Mucosa of rectum (tissue), 2 donors: ENCODE data around the gene SKI.

ENCODE experiments used
- H3K27ac ChIP-seq, 2 donors: one replicate each; pipeline ENCODE4 v1.7.0; 2013; ENCODE audit warnings: inconsistent platforms in 2 of 2, low read depth in 2 of 2, low read length in 2 of 2
- H3K27me3 ChIP-seq, 2 donors: one replicate each; pipeline ENCODE4 v1.7.0; 2013; ENCODE audit warnings: low read length in 2 of 2; ENCODE audit not compliant: control insufficient read depth in 2 of 2, insufficient read depth in 2 of 2
- H3K36me3 ChIP-seq, 2 donors: one replicate each; pipeline ENCODE4 v1.7.0; 2013; ENCODE audit warnings: low read length in 2 of 2; ENCODE audit not compliant: control insufficient read depth in 2 of 2, insufficient read depth in 2 of 2
- H3K4me1 ChIP-seq, 2 donors: one replicate each; pipeline ENCODE4 v1.7.0; 2013; ENCODE audit warnings: low read length in 2 of 2, mild to moderate bottlenecking in 1 of 2; ENCODE audit not compliant: control insufficient read depth in 2 of 2, insufficient read depth in 2 of 2
- H3K4me3 ChIP-seq, 2 donors: one replicate each; pipeline ENCODE4 v1.7.0; 2013; ENCODE audit warnings: low read length in 2 of 2
- H3K9ac ChIP-seq, 2 donors: one replicate each; pipeline ENCODE4 v1.7.0; 2013; ENCODE audit warnings: low read length in 2 of 2, low read depth in 1 of 2, mild to moderate bottlenecking in 1 of 2
- H3K9me3 ChIP-seq, 2 donors: one replicate each; pipeline ENCODE4 v1.7.0; 2013; ENCODE audit warnings: low read length in 2 of 2; ENCODE audit not compliant: control insufficient read depth in 2 of 2
- donor health status: healthy.
- donor health status: Normal muscosa, but diverticular disease.

The SKI gene

GRCh38 chr1:2300851-2301606, 72.9 kb downstream of the SKI start:
- peaks cover 20 to 25% of the 10 kb centered on the region in 2 donors for H3K36me3 ChIP-seq
- peak overlapping the region; percentile 60 to 62 for H3K9ac ChIP-seq
- H3K27ac ChIP-seq, result peak overlapping the region; percentile 79 to 90
- peak overlapping the region in 1 of 2 donors; percentile 55 for H3K4me3 ChIP-seq
- H3K9me3 ChIP-seq, result no peaks in the 10 kb centered on the region
- H3K27me3 ChIP-seq, result no peaks in the 10 kb centered on the region
- peaks cover 16 to 22% of the 10 kb centered on the region in 2 donors for H3K4me1 ChIP-seq

GRCh38 chr1:2301607-2302291, 73.6 kb downstream of the SKI start:
- H3K4me1 ChIP-seq, result peaks cover 16 to 22% of the 10 kb centered on the region in 2 donors
- no peak overlapping the region for H3K4me3 ChIP-seq

GRCh38 chr1:2302292-2302925, 74.3 kb downstream of the SKI start:
- Histone ChIP-seq H3K4me1 (peaks cover 16 to 22% of the 10 kb centered on the region in 2 donors), H3K27ac (peak overlapping the region in 1 of 2 donors; percentile 90), H3K9ac (no peak overlapping the region), H3K4me3 (no peak overlapping the region), H3K9me3 (no peaks in the 10 kb centered on the region), H3K27me3 (no peaks in the 10 kb centered on the region), H3K36me3 (peaks cover 23 to 33% of the 10 kb centered on the region in 2 donors)

More at GRCh38 chr1:2301607-2302291, 73.6 kb downstream of the SKI start:
- no peak overlapping the region for H3K9ac ChIP-seq
- H3K9me3 ChIP-seq, result no peaks in the 10 kb centered on the region
- peak overlapping the region; percentile 79 to 90 for H3K27ac ChIP-seq
- peaks cover 20 to 27% of the 10 kb centered on the region in 2 donors for H3K36me3 ChIP-seq
- no peaks in the 10 kb centered on the region for H3K27me3 ChIP-seq

- no peaks in the 10 kb centered on the region for H3K27me3 ChIP-seq
- peaks cover 30 to 41% of the 10 kb centered on the region in 2 donors for H3K36me3 ChIP-seq
- H3K27ac ChIP-seq, result no peak overlapping the region
- H3K9me3 ChIP-seq, result no peaks in the 10 kb centered on the region
- H3K9ac ChIP-seq, result no peak overlapping the region
- no peak overlapping the region for H3K4me3 ChIP-seq
- H3K4me1 ChIP-seq, result peaks cover 16 to 22% of the 10 kb centered on the region in 2 donors
Observed at GRCh38 chr1:2303016-2303775, 75.1 kb downstream of the SKI start.

- H3K4me3 ChIP-seq, result no peak overlapping the region
- H3K4me1 ChIP-seq, result peaks cover 16 to 19% of the 10 kb centered on the region in 2 donors
Observed at GRCh38 chr1:2303781-2304180, 75.7 kb downstream of the SKI start.

GRCh38 chr1:2304282-2304681, 76.2 kb downstream of the SKI start:
- Histone ChIP-seq H3K27ac (no peak overlapping the region), H3K4me1 (peaks cover 15% of the 10 kb centered on the region in 2 donors), H3K36me3 (peaks cover 33 to 45% of the 10 kb centered on the region in 2 donors), H3K9ac (no peak overlapping the region), H3K27me3 (no peaks in the 10 kb centered on the region), H3K9me3 (no peaks in the 10 kb centered on the region), H3K4me3 (no peak overlapping the region)

More at GRCh38 chr1:2303781-2304180, 75.7 kb downstream of the SKI start:
- no peak overlapping the region for H3K9ac ChIP-seq
- H3K9me3 ChIP-seq, result no peaks in the 10 kb centered on the region
- H3K27me3 ChIP-seq, result no peaks in the 10 kb centered on the region
- H3K27ac ChIP-seq, result no peak overlapping the region
- peaks cover 33 to 44% of the 10 kb centered on the region in 2 donors for H3K36me3 ChIP-seq

- Histone ChIP-seq H3K4me1 (peaks cover 7% of the 10 kb centered on the region in 2 donors), H3K4me3 (no peak overlapping the region), H3K9me3 (no peaks in the 10 kb centered on the region), H3K9ac (no peak overlapping the region), H3K36me3 (peaks cover 33 to 45% of the 10 kb centered on the region in 2 donors), H3K27me3 (no peaks in the 10 kb centered on the region), H3K27ac (no peak overlapping the region)
Observed at GRCh38 chr1:2304921-2305681, 77.0 kb downstream of the SKI start.

GRCh38 chr1:2306151-2306978, 78.2 kb downstream of the SKI start:
- Histone ChIP-seq H3K27ac (no peak overlapping the region), H3K9ac (no peak overlapping the region), H3K4me1 (peaks cover 0 to 1% of the 10 kb centered on the region in 2 donors), H3K9me3 (no peaks in the 10 kb centered on the region), H3K4me3 (no peak overlapping the region), H3K27me3 (no peaks in the 10 kb centered on the region), H3K36me3 (peaks cover 33 to 45% of the 10 kb centered on the region in 2 donors)
